HG03442 (cell line): ENCODE results near the gene ASCC2.
"Not testable (repeated sequence)": the region's sequence is repeated elsewhere in the genome, so short reads cannot be mapped to it uniquely, and the experiment has no call there.

ENCODE experiments used
- ATAC-seq: cut with Tn5 transposase; IDR thresholded peaks from one replicate; pipeline ENCODE4 v1.9.1; 2021; ENCODE audit warnings: mild to moderate bottlenecking, moderate library complexity; ENCODE audit not compliant: unreplicated experiment

The ASCC2 gene, protein sequence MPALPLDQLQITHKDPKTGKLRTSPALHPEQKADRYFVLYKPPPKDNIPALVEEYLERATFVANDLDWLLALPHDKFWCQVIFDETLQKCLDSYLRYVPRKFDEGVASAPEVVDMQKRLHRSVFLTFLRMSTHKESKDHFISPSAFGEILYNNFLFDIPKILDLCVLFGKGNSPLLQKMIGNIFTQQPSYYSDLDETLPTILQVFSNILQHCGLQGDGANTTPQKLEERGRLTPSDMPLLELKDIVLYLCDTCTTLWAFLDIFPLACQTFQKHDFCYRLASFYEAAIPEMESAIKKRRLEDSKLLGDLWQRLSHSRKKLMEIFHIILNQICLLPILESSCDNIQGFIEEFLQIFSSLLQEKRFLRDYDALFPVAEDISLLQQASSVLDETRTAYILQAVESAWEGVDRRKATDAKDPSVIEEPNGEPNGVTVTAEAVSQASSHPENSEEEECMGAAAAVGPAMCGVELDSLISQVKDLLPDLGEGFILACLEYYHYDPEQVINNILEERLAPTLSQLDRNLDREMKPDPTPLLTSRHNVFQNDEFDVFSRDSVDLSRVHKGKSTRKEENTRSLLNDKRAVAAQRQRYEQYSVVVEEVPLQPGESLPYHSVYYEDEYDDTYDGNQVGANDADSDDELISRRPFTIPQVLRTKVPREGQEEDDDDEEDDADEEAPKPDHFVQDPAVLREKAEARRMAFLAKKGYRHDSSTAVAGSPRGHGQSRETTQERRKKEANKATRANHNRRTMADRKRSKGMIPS

DNA sequence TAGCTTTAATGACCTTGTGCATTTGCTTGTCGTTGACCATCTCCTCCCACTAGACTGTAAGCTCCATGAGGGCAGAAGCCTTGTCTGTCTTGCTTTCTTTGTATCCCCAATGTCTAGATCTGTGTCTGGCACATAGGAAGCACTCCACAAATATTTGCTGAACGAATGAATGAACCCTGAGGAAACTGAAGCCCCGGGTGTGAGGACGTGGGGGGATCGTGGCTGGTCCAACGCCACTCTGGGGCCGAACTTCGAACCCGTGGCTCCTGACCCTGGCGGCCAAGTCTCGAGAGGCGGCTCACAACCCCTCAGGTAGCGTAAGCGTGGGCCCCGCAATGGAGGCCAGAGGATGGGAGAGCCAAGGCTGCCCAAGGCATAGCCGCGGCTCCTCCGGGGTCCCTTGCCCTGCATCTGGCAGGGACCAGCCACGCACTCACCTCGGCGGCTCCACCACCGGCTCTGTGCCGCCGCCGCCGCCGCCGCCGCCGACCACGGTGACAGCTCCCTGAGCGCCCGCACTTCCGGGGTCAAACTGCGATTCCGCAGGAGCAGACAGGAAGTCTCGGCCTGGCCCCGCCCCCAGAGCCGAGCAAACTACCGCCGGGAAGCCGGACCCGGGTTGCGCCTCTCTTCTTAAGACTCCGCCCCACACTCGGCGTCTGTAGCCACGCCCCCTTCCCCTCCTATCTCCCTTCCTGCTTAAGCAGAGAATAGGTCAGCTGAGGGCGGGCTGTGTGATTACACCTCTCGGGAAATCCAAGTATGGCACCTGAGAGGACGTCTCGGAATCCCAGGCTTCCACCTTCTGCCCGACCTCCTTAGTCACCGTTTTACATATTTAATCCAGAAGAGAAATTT lies at the start of gene ASCC2:
TSS of gene ASCC2 (minus strand) at position 534 of the 858 bp plus-strand sequence. CDS start 5,949 bp downstream, outside the sequence.
- ATAC-seq, result peak; percentile 94

DNA sequence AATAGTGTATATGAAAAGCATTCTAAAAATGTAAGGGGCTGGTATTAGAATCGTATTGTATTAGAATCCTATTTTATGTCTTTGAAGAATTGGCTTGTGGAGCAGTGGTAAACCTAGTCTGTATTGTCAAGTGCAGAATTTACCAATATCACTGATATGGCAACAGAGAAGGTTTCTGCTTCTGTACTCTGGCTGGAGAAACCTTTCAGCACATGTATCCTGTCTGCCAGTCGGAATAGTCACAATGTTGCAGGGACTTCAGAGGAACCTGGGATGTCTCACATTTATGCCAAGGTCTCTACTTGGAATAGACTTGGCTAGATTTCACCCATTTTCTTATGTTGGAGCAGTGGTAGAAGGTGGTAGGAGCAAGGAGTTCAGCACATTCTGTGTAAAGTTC lies 49.3 kb upstream of the ASCC2 start:
- ATAC-seq, result no peak

DNA sequence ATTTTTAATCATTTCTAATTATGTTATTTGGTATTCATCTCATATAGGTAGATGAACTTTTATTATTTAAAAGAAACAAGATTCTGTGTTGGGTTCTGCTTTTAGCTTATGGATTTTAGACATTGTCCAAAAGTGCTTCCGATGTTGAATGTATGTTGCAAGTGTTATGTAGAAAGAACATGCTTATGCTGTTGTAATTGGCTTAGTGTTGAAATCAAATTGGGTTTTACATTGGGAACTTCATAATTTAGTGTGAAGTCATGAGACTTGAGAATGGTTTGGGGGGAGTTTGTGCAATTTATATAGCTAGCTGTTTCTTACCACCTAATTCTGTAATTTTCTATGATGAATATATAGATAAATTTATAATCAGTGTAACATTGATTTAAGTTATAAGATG lies 48.5 kb upstream of the ASCC2 start:
- ATAC-seq, result no peak

DNA sequence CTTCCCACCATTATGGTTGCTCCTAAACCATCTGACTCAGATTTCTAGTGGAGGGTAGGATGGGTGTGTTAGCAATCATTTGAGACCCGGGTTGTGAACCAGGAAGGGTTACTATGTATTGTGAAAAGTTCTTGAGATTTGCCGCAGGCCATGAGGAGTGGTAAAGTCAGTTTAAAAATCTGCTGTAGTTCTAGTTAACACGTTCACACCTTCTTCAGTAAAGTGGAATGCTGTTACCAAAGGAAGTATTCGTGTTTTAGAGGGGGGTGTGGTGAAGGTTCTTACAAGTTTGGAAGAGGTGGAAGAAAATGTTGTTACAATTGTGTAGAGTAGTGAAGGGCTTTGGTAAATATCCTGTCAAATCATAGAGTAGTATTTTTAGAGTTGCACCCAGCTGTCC lies 47.5 kb upstream of the ASCC2 start:
- ATAC-seq, result no peak

DNA sequence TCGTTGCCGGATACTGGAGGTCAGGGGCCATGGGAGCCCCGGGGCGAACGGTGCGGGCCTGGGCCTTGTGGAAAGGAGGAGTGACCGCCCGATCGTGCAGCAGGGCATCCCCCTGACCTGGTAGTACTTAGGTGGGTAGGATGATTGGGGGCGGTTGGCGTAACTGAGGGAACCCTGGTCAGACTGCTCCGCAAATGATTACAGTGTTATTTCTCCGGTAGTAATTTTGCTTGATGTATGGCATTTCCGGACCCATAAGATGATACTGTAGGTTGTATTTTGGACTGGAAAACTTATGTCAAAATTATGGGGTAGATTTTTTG lies 45.7 kb upstream of the ASCC2 start:
- peak; percentile 12 for ATAC-seq

GRCh38 chr22:29883045-29883774 lies 45.1 kb upstream of the ASCC2 start, which contains the start of gene MTMR3:
TSS of gene MTMR3 (plus strand) at chr22:29883174. CDS start at chr22:29971060, 87,886 bp downstream.
- peak; percentile 60 for ATAC-seq

GRCh38 chr22:29882716-29883044 lies 44.6 kb upstream of the ASCC2 start:
- peak; percentile 63 for ATAC-seq

- no peak for ATAC-seq
These were observed 41.7 kb upstream of the ASCC2 start for GRCh38 chr22:29879753-29880152.

DNA sequence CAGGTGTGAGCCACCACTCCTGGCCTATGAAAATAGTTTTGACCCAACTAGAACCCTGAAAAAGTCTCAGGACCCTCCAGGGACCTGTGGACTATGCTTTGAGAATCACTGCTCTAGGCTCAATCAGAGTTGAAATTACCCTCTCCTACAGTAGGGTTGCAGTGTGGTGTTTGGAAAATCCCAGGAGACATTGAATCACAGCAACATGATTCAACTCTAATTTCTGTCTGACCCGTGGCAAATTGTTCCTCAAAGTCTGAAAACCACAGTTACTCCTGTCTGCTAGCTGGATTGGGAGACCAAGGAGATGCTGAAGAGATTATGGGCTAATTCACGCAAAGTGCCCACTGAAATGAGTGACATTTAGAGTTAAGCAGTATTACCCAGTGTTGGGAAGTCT lies 39.5 kb upstream of the ASCC2 start:
- ATAC-seq, result no peak

- no peak for ATAC-seq
These were observed 35.9 kb upstream of the ASCC2 start for GRCh38 chr22:29873943-29874342.

DNA sequence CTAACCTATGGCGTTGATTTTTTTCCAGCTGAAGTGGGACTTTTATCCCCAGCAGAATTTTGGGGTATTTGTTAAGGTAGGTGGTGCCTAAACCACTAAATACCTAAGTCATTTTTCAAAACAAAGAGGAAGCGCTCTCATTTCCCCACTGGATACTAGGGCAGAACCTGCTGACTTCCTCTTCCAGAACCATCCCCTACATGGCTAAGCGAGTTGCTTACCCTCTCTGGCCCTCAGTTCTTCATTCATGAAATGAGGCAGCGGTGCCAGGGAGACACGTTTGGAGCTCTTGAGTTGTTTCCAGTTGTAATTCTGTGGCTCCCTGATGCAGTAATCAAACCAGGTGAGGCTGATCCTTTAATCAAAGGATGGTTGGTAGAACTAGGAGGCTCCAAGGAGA lies 34.9 kb upstream of the ASCC2 start:
- ATAC-seq, result no peak

- ATAC-seq, result no peak
These were observed 34.2 kb upstream of the ASCC2 start for GRCh38 chr22:29872144-29872893.

- ATAC-seq, result no peak
These were observed 33.6 kb upstream of the ASCC2 start for GRCh38 chr22:29871684-29872083.

DNA sequence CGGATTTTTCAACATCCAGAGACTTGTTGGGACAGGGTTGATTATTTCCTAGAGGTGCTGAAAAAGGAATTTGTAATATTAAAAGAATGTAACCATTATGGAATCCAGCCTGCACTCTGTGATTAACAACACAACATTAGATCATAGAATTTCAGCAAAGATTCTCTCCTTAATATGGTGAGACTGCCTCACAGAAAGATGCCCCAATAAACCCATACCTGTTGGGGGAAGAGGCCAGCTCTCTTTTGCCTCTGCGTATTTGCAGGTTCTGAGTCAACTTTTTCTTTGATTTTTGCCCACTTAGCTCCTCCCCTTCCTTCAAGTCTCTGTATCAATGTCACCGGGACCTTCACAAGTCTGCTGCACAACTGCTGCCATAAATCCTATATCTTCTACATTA lies 32.5 kb upstream of the ASCC2 start:
- no peak for ATAC-seq

DNA sequence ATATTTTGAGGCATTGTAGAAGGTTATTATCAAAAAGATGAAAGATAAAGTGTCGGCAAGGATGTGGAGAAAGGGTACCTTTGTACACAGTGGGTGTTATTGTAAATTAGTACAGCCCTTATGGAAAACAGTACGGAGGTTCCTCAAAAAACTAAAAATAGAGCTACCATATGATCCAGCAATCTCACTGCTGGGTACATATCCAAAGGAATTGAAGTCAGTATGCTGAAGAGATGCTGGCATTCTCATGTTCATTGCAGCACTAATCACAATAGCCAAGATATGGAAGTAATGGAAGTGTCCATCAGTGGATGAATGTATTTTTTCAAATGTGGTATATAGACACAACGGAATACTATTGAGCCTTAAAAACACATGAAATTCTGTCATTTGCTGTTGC lies 29.8 kb upstream of the ASCC2 start:
- no peak for ATAC-seq

GRCh38 chr22:29867260-29867659 lies 29.2 kb upstream of the ASCC2 start:
- ATAC-seq, result no peak

DNA sequence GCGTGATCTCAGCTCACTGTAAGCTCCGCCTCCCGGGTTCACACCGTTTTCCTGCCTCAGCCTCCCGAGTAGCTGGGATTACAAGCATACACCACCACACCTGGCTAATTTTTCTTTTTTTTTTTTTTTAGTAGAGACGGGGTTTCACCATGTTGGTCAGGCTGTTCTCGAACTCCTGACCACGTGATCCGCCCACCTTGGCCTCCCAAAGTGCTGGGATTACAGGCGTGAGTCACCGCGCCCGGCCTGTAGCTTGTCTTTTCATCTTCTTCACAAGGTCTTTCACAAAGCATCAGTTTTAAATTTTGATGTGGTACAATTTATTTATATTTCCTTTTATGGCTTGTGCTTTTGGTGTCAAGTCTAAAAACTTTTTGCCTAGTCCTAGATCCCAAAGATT lies 27.5 kb upstream of the ASCC2 start:
- ATAC-seq, result not testable (repeated sequence)

- ATAC-seq, result no peak
These were observed 23.7 kb upstream of the ASCC2 start for GRCh38 chr22:29861672-29862297.

DNA sequence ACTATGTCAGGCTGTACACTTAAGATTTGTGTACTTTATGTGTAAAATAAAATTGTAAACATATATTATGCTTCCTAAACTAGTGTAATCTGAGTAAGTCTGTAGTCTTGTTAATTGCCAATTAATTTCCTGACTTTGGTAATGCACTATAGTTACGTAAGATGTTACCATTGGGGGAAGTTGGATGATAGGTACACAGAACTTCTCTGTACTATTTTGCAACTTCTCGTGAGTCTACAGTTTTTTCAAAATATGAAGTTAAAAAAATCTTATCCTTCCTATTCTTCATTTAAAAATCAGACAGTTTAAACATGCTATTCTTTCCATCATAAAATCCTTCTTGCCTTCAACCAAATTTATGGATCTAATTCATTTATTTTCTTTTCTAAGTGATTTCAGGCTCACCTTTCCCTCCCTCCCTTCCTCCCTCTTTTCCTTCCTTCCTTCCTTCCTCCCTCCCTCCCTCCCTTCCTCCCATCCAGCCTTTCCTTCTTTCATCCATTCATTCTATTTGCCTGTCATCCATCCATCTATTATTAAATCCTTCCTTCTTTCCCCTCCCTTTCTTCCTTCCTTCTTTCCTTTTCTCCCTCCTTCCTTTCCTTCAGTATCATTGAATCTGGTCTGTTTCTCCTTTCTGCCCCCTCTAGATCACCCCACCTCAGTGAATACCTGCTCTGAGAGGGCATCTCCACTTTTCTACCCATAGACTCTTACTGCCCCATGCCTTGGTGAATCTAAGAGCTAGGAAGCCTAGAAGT lies 22.1 kb upstream of the ASCC2 start:
- ATAC-seq, result no peak
